DMS153 treated with DMSO at 0.1 percent for 48 hours (cell line): ENCODE data around the gene KCP.

Experiments
- DNase-seq: peaks from one replicate; lab custom pipeline; 2025; ENCODE audit not compliant: unreplicated experiment; lab: John Stamatoyannopoulos, UW

The KCP gene

DNA sequence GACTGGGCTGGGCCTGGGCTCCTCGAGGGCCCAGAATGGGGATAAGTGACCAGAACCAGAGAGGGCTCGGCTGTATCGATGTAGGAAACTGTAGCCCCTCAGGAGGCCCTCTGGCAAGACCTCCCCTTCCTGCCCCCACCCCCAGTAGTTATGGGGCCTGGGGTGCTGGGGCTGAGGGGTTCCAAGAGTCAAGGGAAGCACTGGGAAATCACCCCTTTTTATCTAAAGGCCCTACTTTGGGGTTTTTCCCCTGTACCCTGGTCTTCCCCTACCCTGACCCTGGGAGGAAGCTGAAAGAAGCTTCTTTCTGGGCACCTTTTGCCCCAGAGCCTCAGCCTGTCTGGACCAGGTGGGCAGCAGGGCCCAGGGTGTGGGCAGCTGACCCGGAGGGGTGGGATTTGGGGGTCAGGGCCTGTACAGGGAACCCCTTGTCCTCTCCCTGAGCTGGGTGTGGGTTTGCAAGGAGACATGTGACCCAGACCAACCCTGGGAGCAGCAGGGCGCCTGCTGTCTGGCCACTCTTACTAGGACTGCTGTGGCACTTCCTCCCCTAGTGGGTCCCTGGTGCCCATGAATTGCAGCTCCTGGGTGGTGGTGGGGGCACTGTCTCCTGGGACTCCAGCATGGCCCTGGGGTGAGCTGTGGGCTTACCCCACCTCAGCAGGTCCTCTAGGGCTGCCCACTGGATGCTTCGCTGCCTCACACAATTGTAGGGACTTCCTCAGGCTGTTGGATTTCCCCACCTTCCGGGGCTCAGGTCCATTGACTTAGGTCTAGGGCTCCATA is 28.8 kb upstream of the KCP start:
- DNase-seq = no peak

DNA sequence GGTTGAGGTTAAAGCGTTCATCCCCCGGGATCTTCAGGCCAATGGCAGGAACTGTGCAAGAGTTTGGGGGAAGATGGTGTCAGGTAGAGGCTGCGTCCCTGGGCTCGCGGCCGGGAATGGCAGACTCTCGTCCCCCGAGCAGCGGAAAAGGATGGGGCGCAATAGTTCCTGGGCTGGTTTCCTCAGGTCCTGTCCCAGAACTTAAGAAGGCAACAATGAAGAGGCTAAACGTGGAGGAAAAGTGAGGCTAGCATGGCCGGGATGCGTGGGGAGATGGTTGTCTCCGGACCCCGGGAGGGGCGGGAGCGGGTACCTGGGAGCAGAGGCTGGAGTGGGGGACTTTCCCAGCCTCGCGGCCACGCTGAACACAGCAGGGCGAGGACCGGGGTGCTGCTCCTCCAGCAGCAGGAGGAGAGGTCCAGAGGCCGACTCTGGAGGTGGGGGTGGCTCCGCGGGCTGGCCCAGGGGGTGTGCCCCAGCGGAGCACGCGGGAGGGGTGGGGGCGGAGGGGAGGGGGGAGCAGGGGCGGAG is 28.1 kb upstream of the KCP start:
- no peak for DNase-seq

GRCh38 chr7:128937647-128938543 is 27.4 kb upstream of the KCP start, which contains the start of gene IRF5:
IRF5 (plus strand) TSS chr7:128937927; CDS start chr7:128942082, 4,155 bp downstream.
- peak; percentile 9 for DNase-seq

DNA sequence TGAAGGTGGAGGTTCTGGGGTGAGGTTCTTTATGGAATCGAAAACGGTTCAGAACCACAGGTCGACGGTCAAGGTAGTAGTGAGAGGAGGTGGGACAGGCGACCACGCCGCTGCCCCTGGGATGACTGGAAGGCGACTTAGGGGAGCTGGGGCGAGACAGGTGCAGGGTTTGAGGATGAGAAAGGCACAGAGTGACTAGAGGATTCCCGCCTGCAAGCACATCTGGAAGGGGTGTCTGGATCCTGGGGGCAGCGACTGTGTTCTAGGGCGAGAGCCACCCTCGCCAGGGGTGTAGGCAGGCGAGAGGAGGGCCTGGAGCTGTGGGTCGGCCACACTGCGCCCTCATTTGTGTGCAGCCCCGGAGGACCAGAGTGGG is 26.8 kb upstream of the KCP start:
- DNase-seq = no peak

- DNase-seq = no peak
Observed at GRCh38 chr7:128936798-128937197, 26.3 kb upstream of the KCP start.

- DNase-seq = no peak
Observed at GRCh38 chr7:128935342-128935730, 24.8 kb upstream of the KCP start.

- DNase-seq = no peak
Observed at GRCh38 chr7:128934361-128935341, 24.1 kb upstream of the KCP start.

DNA sequence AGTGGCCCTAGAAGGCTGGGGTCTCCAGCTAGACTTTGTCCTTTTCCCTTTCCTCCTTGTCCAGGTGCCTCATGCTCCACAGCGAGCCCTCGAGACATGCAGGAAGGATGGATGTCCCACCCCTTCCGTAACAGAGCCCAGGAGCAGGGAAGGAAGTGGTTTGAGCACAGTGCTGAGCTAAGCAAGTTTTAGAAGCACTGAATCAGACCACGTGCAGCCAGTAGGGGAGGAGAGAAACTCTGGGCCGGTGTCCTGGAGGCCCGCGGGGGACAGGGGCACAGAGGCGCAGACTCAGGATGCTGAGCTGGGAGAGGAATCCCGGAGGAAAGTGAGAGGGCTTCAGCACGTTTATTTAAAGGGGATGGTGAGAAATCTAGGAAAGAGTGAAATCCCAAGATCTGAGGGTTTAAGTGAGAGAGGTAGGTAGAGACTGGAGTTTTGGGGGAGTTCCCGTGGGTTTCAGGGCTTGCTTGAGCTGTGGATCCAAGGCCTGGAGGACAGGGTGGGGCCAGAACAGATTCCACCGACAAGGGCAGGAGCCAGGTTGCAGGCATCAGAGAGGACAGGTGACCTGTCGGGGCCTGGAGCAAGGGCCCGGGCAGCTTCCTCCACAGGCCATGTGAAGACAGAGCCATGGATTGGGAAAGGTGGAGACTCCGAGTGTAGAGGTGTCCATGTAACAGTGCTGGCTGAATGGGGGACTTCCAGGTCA is 22.8 kb upstream of the KCP start:
- DNase-seq = no peak

DNA sequence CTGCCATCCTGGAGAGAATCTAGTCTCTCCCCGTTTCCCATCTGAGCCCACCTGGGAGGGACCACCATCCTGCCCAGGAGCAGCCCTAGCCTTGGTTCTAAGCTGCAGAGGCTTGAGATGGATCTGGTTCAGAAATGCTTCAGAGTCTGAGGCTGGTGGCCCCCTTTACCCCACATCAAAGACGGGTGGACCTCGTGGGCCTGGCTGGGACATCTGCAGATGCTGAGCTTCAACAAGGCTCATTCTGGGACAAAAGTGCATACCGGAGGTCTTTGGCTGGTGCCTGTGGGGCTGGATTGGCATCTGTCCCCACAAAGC is 22.3 kb upstream of the KCP start:
- DNase-seq = no peak

DNA sequence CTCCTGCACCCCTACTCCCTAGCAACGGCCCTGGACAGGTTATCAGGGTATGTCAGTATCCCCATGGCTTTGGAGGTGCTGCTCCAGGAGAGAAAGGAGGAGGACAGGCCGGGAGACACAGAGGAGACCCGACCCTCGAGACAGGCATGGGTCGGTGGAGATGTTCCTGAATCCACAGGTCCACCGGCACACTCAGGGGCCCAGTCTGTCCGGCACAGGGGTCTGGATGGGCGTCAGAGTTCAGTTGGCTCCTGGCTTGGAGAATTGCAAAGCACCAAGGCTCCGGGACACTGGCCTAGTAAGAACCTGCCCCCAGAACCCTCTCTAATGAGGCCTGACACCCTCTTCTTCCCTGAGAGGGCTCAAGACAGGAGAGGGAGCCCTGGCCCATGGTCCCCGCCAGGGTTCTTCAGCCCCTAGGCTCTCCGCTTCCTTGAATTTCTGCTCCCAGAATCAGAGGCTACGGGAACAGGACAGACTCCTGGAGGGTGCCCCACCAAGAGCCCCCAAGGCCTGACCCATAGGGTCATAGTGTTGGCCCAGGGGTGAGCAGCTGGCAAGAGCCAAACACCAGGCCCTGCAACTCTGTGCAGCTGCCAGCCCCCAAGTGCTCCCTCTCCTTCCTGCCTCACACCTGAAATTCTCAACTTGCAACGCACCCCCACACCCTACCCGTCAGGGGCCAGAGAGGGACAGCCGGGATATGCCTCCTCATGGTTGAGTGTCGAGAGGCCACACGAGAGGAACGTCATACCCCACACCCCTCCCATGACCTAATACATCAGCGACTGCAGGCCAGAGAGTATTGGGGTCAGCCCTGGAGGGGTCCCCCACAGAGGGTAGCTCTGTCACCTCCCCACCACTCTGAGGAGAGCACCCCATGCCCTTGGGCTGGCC is 21.7 kb upstream of the KCP start:
- no peak for DNase-seq

GRCh38 chr7:128931190-128931798 is 20.8 kb upstream of the KCP start:
- DNase-seq = no peak

DNA sequence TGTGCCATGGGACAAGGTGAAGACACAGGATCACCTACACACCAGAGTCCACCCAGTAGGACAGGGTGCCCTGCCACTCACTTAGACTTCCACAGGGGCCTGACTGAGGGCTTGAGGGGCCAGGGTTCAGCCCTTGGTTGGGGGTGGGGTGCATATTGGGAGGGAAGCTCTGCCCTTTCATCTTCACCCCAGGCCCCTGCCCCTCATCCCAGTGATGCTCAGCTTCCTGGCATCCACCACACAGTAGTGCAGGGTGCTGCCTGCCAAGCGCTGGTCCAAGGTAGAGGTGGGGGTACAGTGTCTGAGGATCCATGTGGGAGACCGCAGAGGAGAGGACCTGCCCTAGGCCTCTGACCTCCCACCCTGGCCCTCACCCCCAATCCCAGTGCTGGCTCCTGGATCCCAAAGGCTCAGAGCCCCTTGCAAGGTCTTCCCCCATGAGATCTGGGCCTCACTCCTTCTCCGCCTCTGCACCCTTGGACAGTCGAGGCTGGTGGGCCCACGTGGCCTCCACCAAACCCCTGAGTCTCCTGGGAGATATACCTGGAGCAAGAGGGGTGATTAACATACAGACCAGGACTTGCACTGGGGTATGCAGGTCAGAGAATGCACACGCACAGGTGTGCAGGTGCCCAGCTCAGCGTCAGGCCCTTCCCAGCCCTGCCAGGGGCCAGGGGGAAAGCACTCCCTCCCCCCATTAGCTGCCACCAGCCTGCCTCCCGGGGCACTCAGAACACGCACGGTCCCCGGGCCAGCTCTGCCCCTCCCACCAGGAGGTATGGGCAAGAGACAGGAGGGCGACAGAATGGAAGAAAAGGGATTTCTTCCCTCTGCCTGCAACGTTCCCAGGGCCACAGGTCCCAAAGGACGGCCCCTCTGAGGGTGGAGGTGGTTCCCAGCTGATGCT is 18.6 kb upstream of the KCP start:
- no peak for DNase-seq

DNA sequence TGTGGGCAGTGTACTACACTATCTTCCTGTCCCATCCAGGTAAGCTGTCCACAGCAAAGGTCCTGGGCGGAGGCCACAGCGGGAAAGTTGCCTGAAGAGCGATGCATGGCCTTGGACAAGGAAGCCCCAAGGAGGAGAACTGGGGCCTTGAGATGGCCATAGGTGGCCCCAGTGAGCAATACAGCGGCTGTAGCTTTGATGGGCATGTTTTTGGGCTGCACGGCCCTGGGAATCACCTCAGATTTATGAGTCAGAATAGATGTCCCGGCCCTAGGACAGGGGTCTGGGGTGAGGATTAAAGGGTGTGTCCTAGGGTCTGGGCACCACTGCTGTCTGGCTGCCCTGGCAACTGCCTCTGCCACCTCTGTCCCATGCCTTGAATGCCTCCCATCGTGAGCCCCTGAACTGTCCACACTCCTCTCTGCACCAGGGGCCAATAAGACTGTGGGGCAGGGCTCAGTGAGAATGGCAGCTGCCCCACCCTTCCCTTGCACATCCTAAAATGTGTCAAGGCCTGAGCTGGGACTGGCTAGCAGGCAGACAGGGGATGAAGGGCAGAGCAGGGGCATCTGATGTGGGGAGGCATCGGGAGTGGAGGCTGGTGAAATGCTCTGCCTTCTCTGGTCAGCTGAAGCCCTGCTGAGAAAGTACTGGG is 17.8 kb upstream of the KCP start:
- no peak for DNase-seq

GRCh38 chr7:128924707-128925588 is 14.4 kb upstream of the KCP start:
- no peak for DNase-seq

- no peak for DNase-seq
Observed at GRCh38 chr7:128923411-128923800, 12.9 kb upstream of the KCP start.
